Chondrocyte (in vitro differentiated cells): ENCODE measurements around the gene NT5DC3. TPM values are rescaled to one million over a fixed set of nuclear protein-coding genes. Genes with fewer than 3 reads are reported as not detected.
A peak's percentile ranks its signal among the peaks of the same experiment; 100 is the strongest.

Experiments
- DNase-seq: peaks from one replicate; pipeline ENCODE4 v3.0.0; 2021; ENCODE audit warnings: mixed read lengths, low spot score
- H3K27ac Mint-ChIP-seq: one replicate; pipeline ENCODE4 v1.8.0; 2021; ENCODE audit warnings: mild to moderate bottlenecking, moderate library complexity, mixed read lengths; ENCODE audit not compliant: unreplicated experiment
- H3K27me3 Mint-ChIP-seq: 2 replicates; pipeline ENCODE4 v1.8.0; 2021; ENCODE audit warnings: low read depth, mixed read lengths
- H3K36me3 Mint-ChIP-seq: 2 replicates; pipeline ENCODE4 v1.8.0; 2021; ENCODE audit warnings: low read depth, mixed read lengths
- H3K4me1 Mint-ChIP-seq: 2 replicates; pipeline ENCODE4 v1.8.0; 2021; ENCODE audit warnings: low read depth, mild to moderate bottlenecking, mixed read lengths
- H3K4me3 Mint-ChIP-seq: one replicate; pipeline ENCODE4 v1.8.0; 2021; ENCODE audit warnings: mild to moderate bottlenecking, moderate library complexity, mixed read lengths; ENCODE audit not compliant: unreplicated experiment
- H3K9me3 Mint-ChIP-seq: 2 replicates; pipeline ENCODE4 v1.8.0; 2021; ENCODE audit warnings: low read depth, mixed read lengths
- total RNA-seq: library from RNA; stranded (reverse); gene quantifications from 3 replicates; pipeline ENCODE4 v1.2.1, GENCODE V29; 2021
- TF ChIP-seq, protein P1 (sequence below): fragments of 200-600 bp; sonication (generic); IDR thresholded peaks from 2 replicates; pipeline ENCODE4 v1.5.0; 2021; ENCODE audit warnings: antibody characterized with exemption, mild to moderate bottlenecking, moderate library complexity

The NT5DC3 gene
- total RNA-seq, 1 donor from 2014 or later = 26.2 TPM

GRCh38 chr12:103819312-103819711 lies 21.7 kb downstream of the NT5DC3 start:
- TF ChIP-seq, protein P1, sequence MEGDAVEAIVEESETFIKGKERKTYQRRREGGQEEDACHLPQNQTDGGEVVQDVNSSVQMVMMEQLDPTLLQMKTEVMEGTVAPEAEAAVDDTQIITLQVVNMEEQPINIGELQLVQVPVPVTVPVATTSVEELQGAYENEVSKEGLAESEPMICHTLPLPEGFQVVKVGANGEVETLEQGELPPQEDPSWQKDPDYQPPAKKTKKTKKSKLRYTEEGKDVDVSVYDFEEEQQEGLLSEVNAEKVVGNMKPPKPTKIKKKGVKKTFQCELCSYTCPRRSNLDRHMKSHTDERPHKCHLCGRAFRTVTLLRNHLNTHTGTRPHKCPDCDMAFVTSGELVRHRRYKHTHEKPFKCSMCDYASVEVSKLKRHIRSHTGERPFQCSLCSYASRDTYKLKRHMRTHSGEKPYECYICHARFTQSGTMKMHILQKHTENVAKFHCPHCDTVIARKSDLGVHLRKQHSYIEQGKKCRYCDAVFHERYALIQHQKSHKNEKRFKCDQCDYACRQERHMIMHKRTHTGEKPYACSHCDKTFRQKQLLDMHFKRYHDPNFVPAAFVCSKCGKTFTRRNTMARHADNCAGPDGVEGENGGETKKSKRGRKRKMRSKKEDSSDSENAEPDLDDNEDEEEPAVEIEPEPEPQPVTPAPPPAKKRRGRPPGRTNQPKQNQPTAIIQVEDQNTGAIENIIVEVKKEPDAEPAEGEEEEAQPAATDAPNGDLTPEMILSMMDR = no peak
- H3K4me3 Mint-ChIP-seq = no peak overlapping the region
- peak overlapping the region; percentile 43 for H3K27ac Mint-ChIP-seq
- H3K9me3 Mint-ChIP-seq = no peaks in the 10 kb centered on the region
- DNase-seq = no peak
- H3K4me1 Mint-ChIP-seq = peaks cover 48% of the 10 kb centered on the region
- peaks cover 4% of the 10 kb centered on the region for H3K36me3 Mint-ChIP-seq
- H3K27me3 Mint-ChIP-seq = no peaks in the 10 kb centered on the region

DNA sequence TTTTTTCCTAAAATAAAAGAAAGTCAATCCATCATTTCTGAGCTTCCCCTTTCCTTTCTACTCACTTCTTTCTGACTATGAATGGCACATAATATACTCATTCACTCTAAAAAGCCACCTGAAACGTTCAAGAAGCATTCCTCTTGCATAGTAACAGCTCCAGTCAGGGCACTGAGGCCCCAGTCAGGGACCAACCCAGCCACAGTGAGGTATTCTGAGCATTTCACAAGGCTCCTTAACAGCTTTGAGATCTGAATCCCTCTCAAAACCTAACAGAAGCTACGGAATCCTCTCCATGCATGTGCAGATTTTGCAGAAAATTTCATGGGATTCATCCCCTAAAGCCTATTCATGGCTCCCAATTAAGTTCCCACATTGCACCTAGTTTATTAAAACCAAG lies 23.2 kb downstream of the NT5DC3 start:
- no peak overlapping the region for H3K4me3 Mint-ChIP-seq
- no peak overlapping the region for H3K27ac Mint-ChIP-seq
- no peaks in the 10 kb centered on the region for H3K9me3 Mint-ChIP-seq
- DNase-seq = no peak
- H3K4me1 Mint-ChIP-seq = peaks cover 45% of the 10 kb centered on the region
- no peaks in the 10 kb centered on the region for H3K27me3 Mint-ChIP-seq
- TF ChIP-seq, protein P1 = no peak
- peaks cover 15% of the 10 kb centered on the region for H3K36me3 Mint-ChIP-seq

GRCh38 chr12:103816663-103817062 lies 24.4 kb downstream of the NT5DC3 start:
- Mint-ChIP-seq H3K27me3 (no peaks in the 10 kb centered on the region), H3K4me1 (peaks cover 33% of the 10 kb centered on the region), H3K4me3 (no peak overlapping the region), H3K36me3 (peaks cover 17% of the 10 kb centered on the region), H3K9me3 (no peaks in the 10 kb centered on the region), H3K27ac (no peak overlapping the region)
- no peak for DNase-seq
- TF ChIP-seq, protein P1 = no peak

GRCh38 chr12:103814436-103814835 lies 26.6 kb downstream of the NT5DC3 start:
- Mint-ChIP-seq H3K4me1 (peaks cover 28% of the 10 kb centered on the region), H3K27me3 (no peaks in the 10 kb centered on the region), H3K27ac (no peak overlapping the region), H3K4me3 (no peak overlapping the region), H3K9me3 (no peaks in the 10 kb centered on the region), H3K36me3 (peaks cover 28% of the 10 kb centered on the region)
- TF ChIP-seq, protein P1 = no peak
- no peak for DNase-seq

GRCh38 chr12:103813949-103814348 lies 27.1 kb downstream of the NT5DC3 start:
- Mint-ChIP-seq H3K27me3 (no peaks in the 10 kb centered on the region), H3K4me3 (no peak overlapping the region), H3K36me3 (peaks cover 30% of the 10 kb centered on the region), H3K4me1 (peaks cover 24% of the 10 kb centered on the region), H3K27ac (no peak overlapping the region), H3K9me3 (no peaks in the 10 kb centered on the region)
- TF ChIP-seq, protein P1 = no peak
- no peak for DNase-seq
